Measurements from ENCODE around the gene CDC20B.

CDC20B gene

GRCh38 chr5:55073211-55073610, 99.8 kb downstream of the CDC20B start:
- Histone ChIP-seq H3K9ac (ENCODE audit: low read length in 5 of 5) (no peak overlapping the region), H3K4me3 (ENCODE audit: low read depth in 1 of 5, low read length in 5 of 5) (no peak overlapping the region), H3K27ac (ENCODE audit: low read depth, low read length) (no peak overlapping the region), H3K4me1 (ENCODE audit: control insufficient read depth in 5 of 5, insufficient read depth in 5 of 5, low read length in 5 of 5) (peaks cover 0 to 4% (median 0%) of the 10 kb centered on the region in 5 donors), H3K9me3 (ENCODE audit: control insufficient read depth in 5 of 5, low read length in 5 of 5) (no peaks in the 10 kb centered on the region), H3K36me3 (ENCODE audit: control insufficient read depth in 5 of 5, insufficient read depth in 5 of 5, low read length in 5 of 5) (no peaks in the 10 kb centered on the region), H3K27me3 (ENCODE audit: control insufficient read depth in 5 of 5, insufficient read depth in 4 of 5, low read length in 5 of 5) (no peaks in the 10 kb centered on the region)

GRCh38 chr5:55072666-55073065, 100.3 kb downstream of the CDC20B start:
- Histone ChIP-seq H3K27ac (ENCODE audit: low read depth, low read length) (no peak overlapping the region), H3K9ac (ENCODE audit: low read length in 5 of 5) (no peak overlapping the region), H3K4me3 (ENCODE audit: low read depth in 1 of 5, low read length in 5 of 5) (no peak overlapping the region), H3K9me3 (ENCODE audit: control insufficient read depth in 5 of 5, low read length in 5 of 5) (no peaks in the 10 kb centered on the region), H3K27me3 (ENCODE audit: control insufficient read depth in 5 of 5, insufficient read depth in 4 of 5, low read length in 5 of 5) (no peaks in the 10 kb centered on the region), H3K4me1 (ENCODE audit: control insufficient read depth in 5 of 5, insufficient read depth in 5 of 5, low read length in 5 of 5) (peaks cover 0 to 4% (median 0%) of the 10 kb centered on the region in 5 donors), H3K36me3 (ENCODE audit: control insufficient read depth in 5 of 5, insufficient read depth in 5 of 5, low read length in 5 of 5) (no peaks in the 10 kb centered on the region)

DNA sequence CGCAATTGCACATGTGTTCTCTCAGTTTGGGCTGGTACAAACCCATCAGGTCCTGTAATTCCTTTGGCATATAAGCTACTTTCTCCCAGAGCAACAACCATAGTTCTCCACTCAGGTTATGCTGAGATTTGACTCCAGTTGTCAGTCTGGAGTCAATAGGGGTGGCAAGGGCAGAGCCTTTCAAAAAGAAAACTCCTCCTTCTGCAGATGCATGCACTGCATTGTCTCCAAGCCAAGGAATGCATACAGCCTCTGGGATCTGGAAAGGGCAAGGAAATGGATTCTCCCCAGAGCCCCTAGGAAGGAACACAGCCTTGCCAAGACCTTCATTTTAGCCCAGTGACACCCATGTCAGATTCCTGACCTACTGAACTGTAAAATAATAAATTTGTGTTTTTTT, 101.6 kb downstream of the CDC20B start:
- H3K27me3 ChIP-seq (ENCODE audit: control insufficient read depth in 5 of 5, insufficient read depth in 4 of 5, low read length in 5 of 5) = no peaks in the 10 kb centered on the region
- no peaks in the 10 kb centered on the region for H3K36me3 ChIP-seq (ENCODE audit: control insufficient read depth in 5 of 5, insufficient read depth in 5 of 5, low read length in 5 of 5)
- no peaks in the 10 kb centered on the region for H3K9me3 ChIP-seq (ENCODE audit: control insufficient read depth in 5 of 5, low read length in 5 of 5)
- no peak overlapping the region for H3K9ac ChIP-seq (ENCODE audit: low read length in 5 of 5)
- H3K27ac ChIP-seq (ENCODE audit: low read depth, low read length) = no peak overlapping the region
- peaks cover 0 to 4% (median 0%) of the 10 kb centered on the region in 5 donors for H3K4me1 ChIP-seq (ENCODE audit: control insufficient read depth in 5 of 5, insufficient read depth in 5 of 5, low read length in 5 of 5)
- no peak overlapping the region for H3K4me3 ChIP-seq (ENCODE audit: low read depth in 1 of 5, low read length in 5 of 5)

- H3K36me3 ChIP-seq (ENCODE audit: control insufficient read depth in 5 of 5, insufficient read depth in 5 of 5, low read length in 5 of 5) = no peaks in the 10 kb centered on the region
- no peaks in the 10 kb centered on the region for H3K27me3 ChIP-seq (ENCODE audit: control insufficient read depth in 5 of 5, insufficient read depth in 4 of 5, low read length in 5 of 5)
- no peak overlapping the region for H3K9ac ChIP-seq (ENCODE audit: low read length in 5 of 5)
- no peaks in the 10 kb centered on the region for H3K9me3 ChIP-seq (ENCODE audit: control insufficient read depth in 5 of 5, low read length in 5 of 5)
- H3K27ac ChIP-seq (ENCODE audit: low read depth, low read length) = no peak overlapping the region
- H3K4me3 ChIP-seq (ENCODE audit: low read depth in 1 of 5, low read length in 5 of 5) = no peak overlapping the region
- H3K4me1 ChIP-seq (ENCODE audit: control insufficient read depth in 5 of 5, insufficient read depth in 5 of 5, low read length in 5 of 5) = peaks cover 0 to 4% (median 0%) of the 10 kb centered on the region in 5 donors
Observed at GRCh38 chr5:55070968-55071367, 102.0 kb downstream of the CDC20B start.

DNA sequence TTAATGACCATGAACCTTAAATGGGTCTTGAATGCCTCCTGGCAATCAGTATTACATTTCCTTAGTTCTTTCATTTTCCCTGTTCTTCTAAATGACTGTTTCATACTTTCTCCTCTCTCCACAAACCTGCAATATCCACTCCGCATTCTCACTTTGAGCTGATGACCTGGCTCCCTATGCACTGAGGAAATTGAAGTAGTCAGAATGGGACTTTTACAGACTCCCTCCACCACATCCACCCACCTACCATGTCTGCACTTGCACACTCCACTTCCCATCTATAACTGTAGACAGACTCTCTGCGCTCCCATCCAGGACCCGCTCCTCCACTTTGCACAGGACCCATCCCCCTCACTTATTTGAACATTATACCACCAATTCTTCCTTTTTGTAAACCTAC, 106.7 kb downstream of the CDC20B start:
- no peaks in the 10 kb centered on the region for H3K36me3 ChIP-seq (ENCODE audit: control insufficient read depth in 5 of 5, insufficient read depth in 5 of 5, low read length in 5 of 5)
- no peaks in the 10 kb centered on the region for H3K27me3 ChIP-seq (ENCODE audit: control insufficient read depth in 5 of 5, insufficient read depth in 4 of 5, low read length in 5 of 5)

GRCh38 chr5:55064523-55064922, 108.5 kb downstream of the CDC20B start:
- Histone ChIP-seq H3K9me3 (ENCODE audit: control insufficient read depth in 5 of 5, low read length in 5 of 5) (no peaks in the 10 kb centered on the region), H3K36me3 (ENCODE audit: control insufficient read depth in 5 of 5, insufficient read depth in 5 of 5, low read length in 5 of 5) (no peaks in the 10 kb centered on the region), H3K4me3 (ENCODE audit: low read depth in 1 of 5, low read length in 5 of 5) (no peak overlapping the region), H3K27ac (ENCODE audit: low read depth, low read length) (no peak overlapping the region), H3K4me1 (ENCODE audit: control insufficient read depth in 5 of 5, insufficient read depth in 5 of 5, low read length in 5 of 5) (no peaks in the 10 kb centered on the region), H3K9ac (ENCODE audit: low read length in 5 of 5) (no peak overlapping the region), H3K27me3 (ENCODE audit: control insufficient read depth in 5 of 5, insufficient read depth in 4 of 5, low read length in 5 of 5) (no peaks in the 10 kb centered on the region)

More for the DNA sequence above, 106.7 kb downstream of the CDC20B start:
- H3K9ac ChIP-seq (ENCODE audit: low read length in 5 of 5) = no peak overlapping the region
- no peak overlapping the region for H3K27ac ChIP-seq (ENCODE audit: low read depth, low read length)
- H3K4me1 ChIP-seq (ENCODE audit: control insufficient read depth in 5 of 5, insufficient read depth in 5 of 5, low read length in 5 of 5) = peaks cover 0 to under 1% (median 0%) of the 10 kb centered on the region in 5 donors
- no peaks in the 10 kb centered on the region for H3K9me3 ChIP-seq (ENCODE audit: control insufficient read depth in 5 of 5, low read length in 5 of 5)
- no peak overlapping the region for H3K4me3 ChIP-seq (ENCODE audit: low read depth in 1 of 5, low read length in 5 of 5)

DNA sequence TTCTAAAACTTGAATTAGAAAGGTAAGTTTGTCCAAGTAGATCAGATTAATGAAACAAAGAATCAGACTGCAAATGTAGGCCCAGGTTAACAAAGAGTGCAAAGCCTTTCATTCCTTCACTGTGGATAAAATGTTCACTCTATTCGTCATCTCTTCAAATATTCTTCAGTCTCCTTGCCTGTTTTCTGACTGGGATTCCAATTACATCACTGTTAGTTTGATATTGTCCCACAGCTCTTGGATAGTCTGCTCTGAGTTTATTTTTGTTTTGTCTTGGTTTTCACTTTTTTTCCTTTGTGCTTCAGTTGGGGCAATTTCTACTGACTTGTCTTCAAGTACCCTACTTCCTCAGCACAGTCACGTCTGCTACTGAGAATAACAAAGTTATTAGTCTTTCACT, 109.1 kb downstream of the CDC20B start:
- Histone ChIP-seq H3K4me3 (ENCODE audit: low read depth in 1 of 5, low read length in 5 of 5) (no peak overlapping the region), H3K27me3 (ENCODE audit: control insufficient read depth in 5 of 5, insufficient read depth in 4 of 5, low read length in 5 of 5) (no peaks in the 10 kb centered on the region), H3K36me3 (ENCODE audit: control insufficient read depth in 5 of 5, insufficient read depth in 5 of 5, low read length in 5 of 5) (no peaks in the 10 kb centered on the region), H3K9me3 (ENCODE audit: control insufficient read depth in 5 of 5, low read length in 5 of 5) (no peaks in the 10 kb centered on the region), H3K27ac (ENCODE audit: low read depth, low read length) (no peak overlapping the region), H3K4me1 (ENCODE audit: control insufficient read depth in 5 of 5, insufficient read depth in 5 of 5, low read length in 5 of 5) (no peaks in the 10 kb centered on the region), H3K9ac (ENCODE audit: low read length in 5 of 5) (no peak overlapping the region)

DNA sequence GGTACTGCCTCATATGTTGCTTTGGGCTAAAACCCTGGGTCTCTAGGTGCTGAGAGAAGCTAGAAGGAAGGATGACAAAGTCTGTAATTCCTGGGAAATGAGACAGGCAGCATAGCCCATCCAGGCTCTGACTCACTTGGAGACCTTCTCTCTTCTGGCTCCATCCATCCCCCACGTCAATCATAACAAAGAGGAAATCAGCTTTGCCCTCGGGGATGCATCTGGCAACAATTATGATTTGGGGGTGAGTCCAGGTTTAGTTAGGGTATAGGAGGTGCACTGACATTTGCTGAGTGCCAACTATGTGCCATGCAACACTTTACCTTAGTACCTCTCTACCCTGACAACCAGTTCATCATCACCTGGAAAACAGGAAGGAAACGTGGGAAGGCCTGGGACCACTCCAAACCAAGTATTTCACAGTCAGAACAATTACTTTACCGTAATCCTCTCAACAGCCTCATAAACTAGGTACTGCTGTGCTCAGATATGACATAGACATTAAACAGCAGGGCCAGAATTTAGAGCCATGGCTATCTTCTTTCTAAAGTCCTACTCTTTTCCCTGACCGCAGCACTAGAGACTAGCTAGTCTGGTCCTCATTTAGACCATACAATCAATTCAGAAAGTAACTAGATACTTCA, 109.6 kb downstream of the CDC20B start:
- Histone ChIP-seq H3K9ac (ENCODE audit: low read length in 5 of 5) (no peak overlapping the region), H3K9me3 (ENCODE audit: control insufficient read depth in 5 of 5, low read length in 5 of 5) (no peaks in the 10 kb centered on the region), H3K27ac (ENCODE audit: low read depth, low read length) (no peak overlapping the region), H3K4me1 (ENCODE audit: control insufficient read depth in 5 of 5, insufficient read depth in 5 of 5, low read length in 5 of 5) (no peaks in the 10 kb centered on the region), H3K4me3 (ENCODE audit: low read depth in 1 of 5, low read length in 5 of 5) (no peak overlapping the region), H3K27me3 (ENCODE audit: control insufficient read depth in 5 of 5, insufficient read depth in 4 of 5, low read length in 5 of 5) (no peaks in the 10 kb centered on the region), H3K36me3 (ENCODE audit: control insufficient read depth in 5 of 5, insufficient read depth in 5 of 5, low read length in 5 of 5) (no peaks in the 10 kb centered on the region)

Data from subcutaneous abdominal adipose tissue (tissue), 5 donors.